Activated CD8-positive, alpha-beta memory T cell treated with anti-CD3 and anti-CD28 coated beads for 36 hours (primary cell): ENCODE results near the gene IGFBP7. TPM values are rescaled to one million over a fixed set of nuclear protein-coding genes. Genes with fewer than 3 reads are reported as not detected.

Source experiments
- CTCF ChIA-PET: fragments of 350-600 bp; sonication (Branson Sonifier 250); formaldehyde crosslinking; loops from one replicate; lab custom pipeline; 2021; ENCODE audit warnings: antibody characterized with exemption; lab: Charles Lee
- POLR2A ChIA-PET: fragments of 350-600 bp; sonication (Branson Sonifier 250); formaldehyde crosslinking; loops from one replicate; lab custom pipeline; 2021; ENCODE audit warnings: antibody characterized with exemption; lab: Charles Lee
- total RNA-seq, 2 experiments: library from RNA; stranded (reverse); gene quantifications; one replicate each; pipeline ENCODE4 v1.2.3, GENCODE V29; 2021

IGFBP7 gene
- total RNA-seq, 2 experiments from 2014 or later: not detected

DNA sequence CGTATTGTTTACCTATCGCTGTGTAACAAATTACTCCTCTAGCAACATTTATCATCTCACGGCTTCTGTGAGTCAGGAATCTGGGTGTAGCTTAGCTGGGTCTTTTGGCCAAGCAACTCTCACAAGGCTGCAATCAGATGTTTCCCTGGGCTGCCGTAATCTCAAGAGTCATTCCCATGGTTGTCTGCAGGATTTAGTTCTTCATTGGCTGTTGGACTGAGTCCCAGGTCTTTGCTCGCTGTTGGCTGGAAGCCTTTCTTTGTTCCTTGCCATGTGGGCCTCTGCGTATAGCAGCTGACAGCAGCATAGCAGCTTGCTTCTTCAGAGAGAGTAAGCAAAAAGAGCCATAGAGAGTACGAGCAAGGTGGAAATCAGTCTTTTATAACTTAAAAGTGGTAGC lies 114.7 kb downstream of the IGFBP7 start:
- CTCF ChIA-PET: no interaction called here

DNA sequence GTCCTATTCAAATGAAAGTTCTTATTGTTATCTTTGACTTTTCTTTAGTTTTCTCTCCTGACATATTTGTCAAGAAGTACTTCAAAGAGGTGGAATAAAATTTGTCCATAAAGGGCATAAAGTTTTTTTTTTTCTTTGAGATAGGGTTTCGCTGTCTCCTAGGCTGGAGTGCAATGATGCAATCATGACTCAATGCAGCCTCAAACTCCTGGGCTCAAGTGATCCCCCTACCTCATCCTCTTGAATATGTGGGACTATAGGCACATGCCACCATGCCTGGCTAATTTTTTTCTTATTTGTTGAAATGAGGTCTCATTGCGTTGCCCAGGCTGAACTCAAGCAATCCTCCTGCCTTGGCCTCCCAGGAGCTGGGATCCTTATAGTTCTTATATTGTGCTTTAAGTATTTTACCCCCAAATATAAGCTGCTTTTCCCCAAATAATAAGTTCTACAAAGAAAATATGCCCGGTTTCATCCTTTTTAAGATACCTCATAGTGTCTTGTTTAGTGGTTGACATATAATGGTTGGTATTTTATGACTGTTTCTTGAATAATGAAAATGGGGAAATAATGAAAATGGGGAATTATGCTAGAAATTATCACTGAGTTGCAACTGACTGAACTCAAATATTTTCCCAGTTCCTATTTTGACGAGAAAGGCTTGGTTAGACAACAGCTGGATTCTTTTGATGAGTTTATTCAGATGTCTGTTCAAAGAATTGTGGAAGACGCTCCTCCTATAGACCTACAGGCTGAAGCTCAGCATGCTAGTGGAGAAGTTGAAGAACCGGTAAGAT lies 119.9 kb downstream of the IGFBP7 start:
- ChIA-PET CTCF (interaction anchor here (1.9 kb wide), 1 partner anchor 10 kb away, joined by 5 read pairs; no protein-coding TSS in a partner anchor), POLR2A (interaction anchor here (1.1 kb wide), 1 partner anchor 12 kb away, joined by 3 read pairs; the partner anchor contains the start of genes NOA1 and POLR2B)

More for the DNA sequence above, 114.7 kb downstream of the IGFBP7 start:
- POLR2A ChIA-PET: no interaction called here

DNA sequence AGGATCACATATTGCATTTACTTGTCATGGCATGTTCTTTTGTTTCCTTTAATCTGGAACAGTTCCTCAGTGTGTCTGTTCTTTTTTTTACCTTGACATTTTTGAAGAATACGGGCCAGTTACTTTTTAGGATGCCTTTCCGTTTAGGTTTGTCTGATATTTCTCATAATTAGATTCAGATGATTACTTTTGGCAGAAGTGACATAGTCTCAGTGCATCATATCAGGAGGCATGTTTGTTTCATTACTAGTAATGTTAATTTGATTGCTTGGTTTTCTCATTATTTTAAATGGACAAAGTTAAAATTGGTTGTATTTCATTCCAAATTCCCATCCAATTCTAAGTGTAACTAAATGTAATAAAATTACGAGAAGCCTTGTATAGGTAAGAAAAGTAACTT lies 123.2 kb downstream of the IGFBP7 start:
- ChIA-PET POLR2A (no interaction called here), CTCF (interaction anchor here (1.8 kb wide), 1 partner anchor 7 kb away, joined by 5 read pairs; no protein-coding TSS in a partner anchor)

- ChIA-PET POLR2A (no interaction called here), CTCF (no interaction called here)
Measured at GRCh38 chr4:56986192-56986591, 124.0 kb downstream of the IGFBP7 start.

DNA sequence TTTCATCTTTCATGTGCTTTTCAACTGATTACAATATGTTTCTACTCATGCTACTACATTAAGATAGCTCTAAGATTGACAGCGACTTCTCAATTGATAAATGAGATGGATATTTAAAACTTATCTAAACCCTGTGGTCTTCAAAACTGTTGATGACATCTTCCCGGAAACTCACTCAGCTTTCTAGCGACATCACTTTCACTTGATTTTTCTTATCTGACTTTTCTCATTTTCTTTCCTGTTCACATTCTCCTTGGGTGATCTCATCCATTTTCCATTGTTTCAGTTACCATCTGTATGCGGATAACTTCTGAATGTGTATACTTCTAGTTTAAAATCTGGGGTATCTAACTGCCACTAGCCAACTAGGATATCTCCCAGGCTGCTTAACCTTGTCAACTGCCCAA lies 128.4 kb downstream of the IGFBP7 start:
- ChIA-PET CTCF (interaction anchor here (0.9 kb wide), 1 partner anchor 73 kb away, joined by 3 read pairs; no protein-coding TSS in a partner anchor), POLR2A (no interaction called here)

Other genes with a start within 250 kb of the IGFBP7 start
- 10 to 100 TPM; 40.2 to 42.0 TPM for gene REST, start 202.5 kb downstream of the IGFBP7 start, total RNA-seq
- gene NOA1, start 132.8 kb downstream of the IGFBP7 start, total RNA-seq: 10 to 100 TPM; 22.7 to 23.7 TPM
- 100 to 1,000 TPM; 134 to 140 TPM for gene POLR2B, start 131.5 kb downstream of the IGFBP7 start, total RNA-seq